Common myeloid progenitor, CD34-positive (primary cell): ENCODE data around the gene PPP1R12A.

ENCODE experiments used
- CTCF ChIA-PET: fragments of 350-600 bp; sonication (Branson Sonifier 250); formaldehyde crosslinking; loops from one replicate; lab custom pipeline; 2021; ENCODE audit warnings: antibody characterized with exemption; lab: Charles Lee
- POLR2A ChIA-PET: fragments of 350-600 bp; sonication (Branson Sonifier 250); formaldehyde crosslinking; loops from one replicate; lab custom pipeline; 2021; ENCODE audit warnings: antibody characterized with exemption; lab: Charles Lee
- DNase-seq, 3 donors: peaks; one replicate each; pipeline versions ENCODE4 v3.0.0 to v3.0.0-alpha.2; 2013
- H3K27ac ChIP-seq, 2 experiments: 1 replicate in 1 of 2; 2 replicates in 1 of 2; pipeline ENCODE4 v1.7.0; 2013; ENCODE audit warnings: inconsistent platforms in 2 of 2, low read length in 2 of 2, mild to moderate bottlenecking in 2 of 2, low read depth in 1 of 2, moderate library complexity in 1 of 2; ENCODE audit not compliant: severe bottlenecking in 2 of 2, insufficient read depth in 1 of 2, poor library complexity in 1 of 2
- H3K27me3 ChIP-seq, 5 experiments: replicated peaks in 2 of 5; 1 replicate in 3 of 5; 2 replicates in 2 of 5; pipeline versions ENCODE4 v1.6.1 to v1.7.0; 2013; ENCODE audit warnings: low read length in 4 of 5, mild to moderate bottlenecking in 2 of 5, moderate library complexity in 2 of 5, inconsistent platforms in 1 of 5; ENCODE audit not compliant: insufficient read depth in 5 of 5, control insufficient read depth in 4 of 5
- H3K36me3 ChIP-seq, 4 experiments: 1 replicate in 2 of 4; 2 replicates in 2 of 4; pipeline versions ENCODE4 v1.6.1 to v1.7.0; 2013; ENCODE audit warnings: low read length in 3 of 4, control low read depth in 1 of 4, mild to moderate bottlenecking in 1 of 4; ENCODE audit not compliant: control insufficient read depth in 4 of 4, insufficient read depth in 4 of 4
- H3K4me1 ChIP-seq, 4 experiments: 1 replicate in 3 of 4; 2 replicates in 1 of 4; pipeline versions ENCODE4 v1.6.1 to v1.7.1; 2013; ENCODE audit warnings: low read length in 3 of 4, mild to moderate bottlenecking in 3 of 4, control low read depth in 1 of 4, inconsistent platforms in 1 of 4, moderate library complexity in 1 of 4; ENCODE audit not compliant: control insufficient read depth in 4 of 4, insufficient read depth in 4 of 4; ENCODE audit errors: control extremely low read depth in 1 of 4
- H3K4me3 ChIP-seq, 7 experiments: 1 replicate in 4 of 7; 2 replicates in 3 of 7; pipeline versions ENCODE4 v1.5.1 to v1.7.0; 2013; ENCODE audit warnings: mild to moderate bottlenecking in 7 of 7, low read length in 6 of 7, moderate library complexity in 6 of 7, inconsistent platforms in 2 of 7, low read depth in 2 of 7, control low read depth in 1 of 7; ENCODE audit not compliant: insufficient read depth in 4 of 7, control insufficient read depth in 1 of 7; ENCODE audit errors: extremely low read depth in 1 of 7
- H3K9me3 ChIP-seq, 5 experiments: 1 replicate in 4 of 5; 2 replicates in 1 of 5; pipeline versions ENCODE4 v1.6.1 to v1.7.1; 2013; ENCODE audit warnings: low read length in 4 of 5, mild to moderate bottlenecking in 2 of 5, inconsistent platforms in 1 of 5, low read depth in 1 of 5, moderate library complexity in 1 of 5; ENCODE audit not compliant: control insufficient read depth in 4 of 5, insufficient read depth in 2 of 5; ENCODE audit errors: control extremely low read depth in 1 of 5
- WGBS: methylation state at CpG from one replicate; pipeline ENCODE4 v1.1.5; 2013; ENCODE audit not compliant: insufficient coverage; 5-methylcytosine and 5-hydroxymethylcytosine counted together

Gene PPP1R12A

DNA sequence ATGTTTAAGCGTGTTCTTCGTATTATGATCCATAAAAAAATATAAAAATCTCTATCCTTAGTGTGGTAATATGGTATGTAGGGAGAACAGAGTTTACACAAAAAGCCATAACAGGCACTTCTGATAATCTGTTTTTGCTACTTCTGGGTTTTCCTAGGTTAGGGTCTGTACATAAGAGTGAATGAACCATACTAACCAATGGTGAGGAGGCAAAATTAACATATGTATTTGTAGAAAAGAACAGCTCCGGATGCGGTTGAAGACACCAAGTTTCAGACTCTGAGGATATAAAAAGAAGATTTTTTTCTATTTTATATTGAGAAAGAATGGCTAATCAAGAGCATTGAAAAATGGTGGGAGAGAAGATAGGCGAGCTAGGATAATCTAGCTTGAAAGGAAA is 40.2 kb upstream of the PPP1R12A start:
- H3K4me3 ChIP-seq: no peak overlapping the region
- no peaks in the 10 kb centered on the region for H3K4me1 ChIP-seq
- CTCF ChIA-PET: no interaction called here
- no peaks in the 10 kb centered on the region for H3K36me3 ChIP-seq
- POLR2A ChIA-PET: no interaction called here
- H3K9me3 ChIP-seq: no peaks in the 10 kb centered on the region
- no peak for DNase-seq
- no peak overlapping the region for H3K27ac ChIP-seq
- no peaks in the 10 kb centered on the region for H3K27me3 ChIP-seq
- WGBS: no CpG with 5 or more reads among the region's 5 CpGs

DNA sequence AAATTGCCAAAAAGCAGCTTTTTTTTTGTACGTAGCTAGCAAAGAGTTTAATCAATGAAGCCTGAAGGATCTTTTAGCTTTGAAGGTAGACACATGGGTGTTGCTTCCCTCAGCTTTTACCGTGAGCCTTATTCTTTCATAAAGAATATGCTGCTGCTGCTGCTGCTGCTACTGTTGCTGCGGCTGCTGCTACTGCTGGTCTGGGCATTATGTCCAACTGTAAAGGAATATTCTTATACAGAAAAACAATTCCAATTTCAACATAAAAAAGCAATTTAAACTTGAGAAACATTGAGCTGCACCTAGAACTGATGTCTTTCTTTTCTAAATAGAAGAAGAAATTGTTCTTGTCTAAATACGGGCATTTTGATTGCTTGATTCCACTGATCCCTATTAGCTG is 38.9 kb upstream of the PPP1R12A start:
- POLR2A ChIA-PET: interaction anchor here (0.6 kb wide), 1 partner anchor 26 kb away, joined by 8 read pairs; no protein-coding TSS in a partner anchor
- no peak overlapping the region for H3K4me3 ChIP-seq

DNA sequence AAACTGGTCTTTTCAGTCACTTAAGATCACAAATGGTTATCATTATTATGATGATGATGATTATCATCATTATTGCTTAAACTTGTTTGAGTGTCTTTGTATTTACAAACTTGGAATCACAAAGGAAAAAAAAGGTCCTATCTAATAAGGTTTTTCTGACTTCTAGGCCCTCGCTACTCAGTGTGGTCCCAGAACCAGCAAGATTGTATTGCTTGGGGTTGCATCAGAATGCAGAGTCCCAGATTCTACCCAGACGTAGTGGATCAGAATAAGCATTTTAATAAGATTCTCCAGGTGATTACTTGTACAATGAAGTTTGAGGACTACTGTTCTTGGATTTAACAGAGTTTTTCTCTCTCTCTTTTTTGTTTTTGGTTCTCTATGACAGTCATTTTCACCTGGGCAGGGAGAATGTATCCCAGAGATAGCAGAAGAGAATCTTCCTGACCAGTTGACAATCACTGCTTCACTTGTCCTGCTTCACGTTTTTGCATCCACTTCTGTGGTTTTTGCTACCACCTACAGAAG is 29.3 kb upstream of the PPP1R12A start:
- no peaks in the 10 kb centered on the region for H3K9me3 ChIP-seq
- H3K27me3 ChIP-seq: no peaks in the 10 kb centered on the region
- no peak overlapping the region for H3K4me3 ChIP-seq
- no peak overlapping the region for H3K27ac ChIP-seq
- H3K36me3 ChIP-seq: no peaks in the 10 kb centered on the region
- H3K4me1 ChIP-seq: peaks cover 3 to 9% (median 6%) of the 10 kb centered on the region in 4 experiments
- no peak for DNase-seq
- POLR2A ChIA-PET: no interaction called here
- 75% methylated on average over 1 of the region's 3 CpGs for WGBS
- CTCF ChIA-PET: no interaction called here

More for the DNA sequence above, 38.9 kb upstream of the PPP1R12A start:
- DNase-seq: no peak
- CTCF ChIA-PET: interaction anchor here (1.0 kb wide), 1 partner anchor 10 kb away, joined by 3 read pairs; no protein-coding TSS in a partner anchor
- Histone ChIP-seq H3K36me3 (no peaks in the 10 kb centered on the region), H3K9me3 (no peaks in the 10 kb centered on the region), H3K4me1 (no peaks in the 10 kb centered on the region), H3K27me3 (no peaks in the 10 kb centered on the region), H3K27ac (no peak overlapping the region)
- WGBS: 96% methylated on average over 3 of the region's 4 CpGs

- no peak overlapping the region for H3K4me3 ChIP-seq
- POLR2A ChIA-PET: interaction anchor here (0.6 kb wide), 1 partner anchor 26 kb away, joined by 3 read pairs; no protein-coding TSS in a partner anchor
- no peaks in the 10 kb centered on the region for H3K36me3 ChIP-seq
- peaks cover 3 to 9% (median 6%) of the 10 kb centered on the region in 4 experiments for H3K4me1 ChIP-seq
- CTCF ChIA-PET: interaction anchor here (1.4 kb wide), 1 partner anchor 24 kb away, joined by 3 read pairs; no protein-coding TSS in a partner anchor
- whole genome bisulfite sequencing: 83% methylated on average over 1 of the region's 1 CpG
- H3K27me3 ChIP-seq: no peaks in the 10 kb centered on the region
- H3K9me3 ChIP-seq: no peaks in the 10 kb centered on the region
- H3K27ac ChIP-seq: no peak overlapping the region
- peak in 2 of 3 donors; percentile 10 to 20 for DNase-seq
Observed at GRCh38 chr12:79961411-79961810, 26.5 kb upstream of the PPP1R12A start.

DNA sequence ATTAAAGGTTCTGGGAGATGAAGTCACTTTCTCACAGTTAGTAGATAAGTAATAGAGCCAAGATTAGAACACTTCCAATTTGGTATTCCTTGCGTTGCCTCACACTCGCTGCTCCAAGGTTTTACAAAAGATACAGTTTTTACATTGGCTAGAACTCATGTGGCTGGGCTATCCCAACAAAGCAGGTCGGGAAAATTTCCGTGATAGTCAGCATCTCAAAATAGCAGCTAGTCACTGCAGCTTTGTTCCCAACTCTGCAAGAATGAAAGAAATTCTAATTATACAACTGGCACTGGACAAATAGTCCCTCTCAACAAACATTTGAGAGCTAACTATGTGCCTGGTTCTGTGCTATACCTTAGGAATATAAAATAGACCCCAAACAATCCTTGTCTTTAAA is 24.6 kb upstream of the PPP1R12A start:
- Histone ChIP-seq H3K27ac (no peak overlapping the region), H3K36me3 (no peaks in the 10 kb centered on the region), H3K4me3 (no peak overlapping the region), H3K4me1 (peaks cover 3 to 9% (median 6%) of the 10 kb centered on the region in 4 experiments), H3K9me3 (peaks cover 0 to 16% (median 0%) of the 10 kb centered on the region in 5 experiments), H3K27me3 (no peaks in the 10 kb centered on the region)
- POLR2A ChIA-PET: no interaction called here
- WGBS: 98% methylated on average over 4 of the region's 4 CpGs
- CTCF ChIA-PET: interaction anchor here (1.2 kb wide), 1 partner anchor 9 kb away, joined by 3 read pairs; no protein-coding TSS in a partner anchor
- no peak for DNase-seq

DNA sequence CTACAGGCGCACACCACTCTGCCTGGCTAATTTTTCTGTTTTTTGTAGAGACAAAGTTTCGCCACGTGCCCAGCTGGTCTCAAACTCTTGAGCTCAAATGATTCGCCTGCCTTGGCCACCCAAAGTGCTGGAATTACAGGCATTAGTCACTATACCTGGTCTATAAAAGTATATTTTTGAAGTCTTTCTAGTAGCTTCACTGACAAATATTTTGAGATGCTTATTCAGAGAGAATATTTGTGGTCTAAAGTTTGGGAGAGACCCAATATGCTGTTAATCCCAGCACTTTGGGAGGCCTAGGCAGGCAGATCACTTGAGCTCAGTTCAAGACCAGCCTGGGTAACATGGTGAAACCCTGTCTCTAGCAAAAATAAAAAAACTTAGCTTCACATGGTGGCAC is 22.0 kb upstream of the PPP1R12A start:
- CTCF ChIA-PET: interaction anchor here (1.2 kb wide), 1 partner anchor 9 kb away, joined by 4 read pairs; no protein-coding TSS in a partner anchor
- peaks cover 0 to 23% (median 0%) of the 10 kb centered on the region in 5 experiments for H3K9me3 ChIP-seq
- H3K27me3 ChIP-seq: no peaks in the 10 kb centered on the region
- no peaks in the 10 kb centered on the region for H3K36me3 ChIP-seq
- H3K4me3 ChIP-seq: no peak overlapping the region
- WGBS: 90% methylated on average over 2 of the region's 4 CpGs
- H3K27ac ChIP-seq: no peak overlapping the region
- DNase-seq: no peak
- POLR2A ChIA-PET: no interaction called here
- peaks cover 0 to 4% (median under 1%) of the 10 kb centered on the region in 4 experiments for H3K4me1 ChIP-seq

DNA sequence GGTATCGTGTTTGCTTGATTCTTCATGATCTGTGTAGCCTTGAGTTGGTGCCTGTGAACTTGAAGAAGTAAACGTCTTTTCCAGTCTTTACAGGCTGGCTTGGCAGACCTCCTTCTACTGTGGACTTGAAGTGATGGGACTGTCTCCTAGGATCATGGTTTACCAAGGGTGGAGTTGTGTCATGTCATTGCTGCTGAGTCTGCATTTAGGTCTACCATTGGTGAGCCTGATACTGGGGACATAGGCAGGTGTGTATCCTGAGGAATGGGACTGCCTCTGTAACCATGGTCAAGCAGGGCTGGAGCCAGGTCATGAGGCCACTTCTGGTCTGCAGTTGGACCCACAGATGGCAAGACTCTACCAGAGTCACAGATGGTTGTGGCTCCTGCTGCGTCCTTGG is 20.7 kb upstream of the PPP1R12A start:
- Histone ChIP-seq H3K36me3 (no peaks in the 10 kb centered on the region), H3K4me3 (no peak overlapping the region), H3K4me1 (no peaks in the 10 kb centered on the region), H3K9me3 (peaks cover 0 to 23% (median 0%) of the 10 kb centered on the region in 5 experiments), H3K27ac (no peak overlapping the region), H3K27me3 (no peaks in the 10 kb centered on the region)
- ChIA-PET POLR2A (no interaction called here), CTCF (no interaction called here)
- DNase-seq: no peak
- 94% methylated on average over 2 of the region's 3 CpGs for WGBS
